Caco-2 (cell line): ENCODE results near the gene TINAG. TPM values are rescaled to one million over a fixed set of nuclear protein-coding genes. Genes with fewer than 3 reads are reported as not detected.

Source experiments
- BruUV-seq: library from RNA; stranded (reverse); fragments of 400-500 nt; replicated peaks from 2 replicates; lab custom pipeline; 2021; lab: Mats Ljungman, UMichigan
- CTCF ChIA-PET: fragments of 300-600 bp; sonication (Branson Sonifier 250); formaldehyde crosslinking; loops from one replicate; lab custom pipeline; 2022; ENCODE audit warnings: antibody characterized with exemption; lab: Charles Lee
- POLR2A ChIA-PET: fragments of 300-600 bp; sonication (Branson Sonifier 250); formaldehyde crosslinking; loops from one replicate; lab custom pipeline; 2022; ENCODE audit warnings: antibody characterized with exemption; lab: Charles Lee
- DNase-seq, 2 experiments: peaks; one replicate each; pipeline versions ENCODE4 v3.0.0 to v3.0.0-alpha.2; 2020 to 2022
- H3K27me3 ChIP-seq: replicated peaks from 2 replicates; pipeline ENCODE4 v1.6.0; 2011; ENCODE audit warnings: low read length; ENCODE audit not compliant: control insufficient read depth, insufficient read depth
- H3K36me3 ChIP-seq: 2 replicates; pipeline ENCODE4 v1.5.1; 2011; ENCODE audit warnings: low read length; ENCODE audit not compliant: control insufficient read depth, insufficient read depth
- H3K4me1 ChIP-seq: fragments of 250-450 bp; sonication (Bioruptor Pico); 2 replicates; pipeline ENCODE4 v1.5.1; 2020; ENCODE audit warnings: mild to moderate bottlenecking
- H3K4me3 ChIP-seq: 2 replicates; pipeline ENCODE4 v1.5.1; 2011; ENCODE audit warnings: low read depth, mild to moderate bottlenecking, control low read depth, low read length
- H3K9me3 ChIP-seq: fragments of 250-450 bp; sonication (Bioruptor Pico); 2 replicates; pipeline ENCODE4 v1.5.1; 2020; ENCODE audit warnings: mild to moderate bottlenecking, moderate library complexity
- H3K27ac Mint-ChIP-seq: one replicate; pipeline ENCODE4 v1.8.0; 2022; ENCODE audit warnings: mixed read lengths; ENCODE audit not compliant: unreplicated experiment
- H3K27me3 Mint-ChIP-seq: one replicate; pipeline ENCODE4 v1.8.0; 2022; ENCODE audit warnings: mixed read lengths; ENCODE audit not compliant: insufficient read depth, unreplicated experiment
- H3K36me3 Mint-ChIP-seq: one replicate; pipeline ENCODE4 v1.8.0; 2022; ENCODE audit warnings: mild to moderate bottlenecking, mixed read lengths; ENCODE audit not compliant: insufficient read depth, unreplicated experiment
- H3K4me1 Mint-ChIP-seq: one replicate; pipeline ENCODE4 v1.8.0; 2022; ENCODE audit warnings: low read depth, mixed read lengths; ENCODE audit not compliant: unreplicated experiment
- H3K4me3 Mint-ChIP-seq: one replicate; pipeline ENCODE4 v1.8.0; 2022; ENCODE audit warnings: mild to moderate bottlenecking, moderate library complexity, mixed read lengths; ENCODE audit not compliant: unreplicated experiment
- H3K9me3 Mint-ChIP-seq: one replicate; pipeline ENCODE4 v1.8.0; 2022; ENCODE audit warnings: mixed read lengths; ENCODE audit not compliant: unreplicated experiment
- intact Hi-C: fragments of 100-400 bp; cut with micrococcal nuclease; formaldehyde crosslinking; loops from one replicate; pipeline ENCODE4 v1.10.0; 2022; ENCODE audit not compliant: unreplicated experiment
- total RNA-seq: library from RNA; stranded (reverse); gene quantifications from 2 replicates; pipeline ENCODE4 v1.2.3, GENCODE V29; 2022
- TF ChIP-seq, protein P1 (sequence below), 2 experiments: fragments of 200-600 bp in 1 of 2; IDR thresholded peaks; 1 replicate in 1 of 2; 2 replicates in 1 of 2; pipeline versions ENCODE4 v1.5.1 to v1.8.0; 2011 to 2022; ENCODE audit warnings: antibody characterized with exemption in 1 of 2, control low read depth in 1 of 2, inconsistent platforms in 1 of 2, low read depth in 1 of 2, low read length in 1 of 2, mild to moderate bottlenecking in 1 of 2, moderate library complexity in 1 of 2; ENCODE audit not compliant: insufficient read depth in 1 of 2, severe bottlenecking in 1 of 2, unreplicated experiment in 1 of 2

The TINAG gene
- total RNA-seq, 1 experiment from 2014 or later: not detected

GRCh38 chr6:54282186-54282585 lies 26.1 kb upstream of the TINAG start:
- DNase-seq: no peak
- BruUV-seq: no TSS peak
- Mint-ChIP-seq H3K27ac (no peak overlapping the region), H3K36me3 (no peaks in the 10 kb centered on the region), H3K9me3 (no peaks in the 10 kb centered on the region), H3K27me3 (peaks cover 3% of the 10 kb centered on the region), H3K4me1 (no peaks in the 10 kb centered on the region), H3K4me3 (no peak overlapping the region)
- no peak overlapping the region for H3K4me3 ChIP-seq
- TF ChIP-seq, protein P1, sequence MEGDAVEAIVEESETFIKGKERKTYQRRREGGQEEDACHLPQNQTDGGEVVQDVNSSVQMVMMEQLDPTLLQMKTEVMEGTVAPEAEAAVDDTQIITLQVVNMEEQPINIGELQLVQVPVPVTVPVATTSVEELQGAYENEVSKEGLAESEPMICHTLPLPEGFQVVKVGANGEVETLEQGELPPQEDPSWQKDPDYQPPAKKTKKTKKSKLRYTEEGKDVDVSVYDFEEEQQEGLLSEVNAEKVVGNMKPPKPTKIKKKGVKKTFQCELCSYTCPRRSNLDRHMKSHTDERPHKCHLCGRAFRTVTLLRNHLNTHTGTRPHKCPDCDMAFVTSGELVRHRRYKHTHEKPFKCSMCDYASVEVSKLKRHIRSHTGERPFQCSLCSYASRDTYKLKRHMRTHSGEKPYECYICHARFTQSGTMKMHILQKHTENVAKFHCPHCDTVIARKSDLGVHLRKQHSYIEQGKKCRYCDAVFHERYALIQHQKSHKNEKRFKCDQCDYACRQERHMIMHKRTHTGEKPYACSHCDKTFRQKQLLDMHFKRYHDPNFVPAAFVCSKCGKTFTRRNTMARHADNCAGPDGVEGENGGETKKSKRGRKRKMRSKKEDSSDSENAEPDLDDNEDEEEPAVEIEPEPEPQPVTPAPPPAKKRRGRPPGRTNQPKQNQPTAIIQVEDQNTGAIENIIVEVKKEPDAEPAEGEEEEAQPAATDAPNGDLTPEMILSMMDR (IDR thresholded peaks at IDR 0.05; ENCODE audit: insufficient read depth in 1 of 2, low read depth in 1 of 2, low read length in 1 of 2, severe bottlenecking in 1 of 2, unreplicated experiment in 1 of 2): no peak
- H3K9me3 ChIP-seq: no peaks in the 10 kb centered on the region
- ChIA-PET POLR2A (no interaction called here), CTCF (no interaction called here)
- no peaks in the 10 kb centered on the region for H3K27me3 ChIP-seq
- intact Hi-C loops: no loop called here
- no peaks in the 10 kb centered on the region for H3K36me3 ChIP-seq
- H3K4me1 ChIP-seq: no peaks in the 10 kb centered on the region

DNA sequence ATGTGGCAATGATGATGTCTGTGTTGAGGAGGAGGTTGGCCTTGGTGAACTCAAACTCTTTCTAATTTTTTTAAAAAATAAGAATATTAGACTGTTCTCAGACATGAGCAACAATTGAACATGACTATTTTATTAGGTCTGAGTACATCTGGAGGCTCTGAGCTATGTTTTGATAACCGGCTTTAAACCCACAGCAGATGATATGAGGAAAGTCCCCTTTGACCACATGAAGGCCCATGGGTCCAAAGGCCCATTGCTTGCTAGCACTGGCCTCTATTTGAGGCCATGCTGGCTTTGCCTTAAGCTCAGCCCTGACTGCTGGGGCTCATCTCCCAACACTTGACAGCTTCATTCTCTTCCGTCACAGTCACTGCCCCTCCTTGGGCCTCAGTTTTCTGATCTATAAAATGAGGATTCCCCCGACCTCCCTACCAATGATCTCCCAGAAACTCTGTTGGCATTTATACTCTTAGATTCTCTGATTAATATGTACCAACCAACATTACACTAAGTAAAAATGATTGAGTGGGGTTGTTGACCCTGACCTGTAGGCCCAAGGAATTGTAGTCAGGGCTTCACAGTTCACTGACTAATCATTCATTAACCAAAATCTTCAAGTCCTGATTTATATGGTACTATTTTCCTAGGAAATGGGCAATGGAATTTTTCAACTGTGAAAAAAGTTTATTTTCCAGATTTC lies 23.9 kb upstream of the TINAG start:
- H3K27me3 ChIP-seq: no peaks in the 10 kb centered on the region
- TF ChIP-seq, protein P1 (IDR thresholded peaks at IDR 0.05; ENCODE audit: insufficient read depth in 1 of 2, low read depth in 1 of 2, low read length in 1 of 2, severe bottlenecking in 1 of 2, unreplicated experiment in 1 of 2): no peak
- Mint-ChIP-seq H3K4me1 (no peaks in the 10 kb centered on the region), H3K9me3 (no peaks in the 10 kb centered on the region), H3K27ac (no peak overlapping the region), H3K36me3 (no peaks in the 10 kb centered on the region), H3K27me3 (no peaks in the 10 kb centered on the region), H3K4me3 (no peak overlapping the region)
- no peak overlapping the region for H3K4me3 ChIP-seq
- intact Hi-C loops: no loop called here
- no TSS peak for BruUV-seq
- H3K9me3 ChIP-seq: no peaks in the 10 kb centered on the region
- no peaks in the 10 kb centered on the region for H3K36me3 ChIP-seq
- ChIA-PET POLR2A (no interaction called here), CTCF (no interaction called here)
- DNase-seq: no peak
- no peaks in the 10 kb centered on the region for H3K4me1 ChIP-seq

GRCh38 chr6:54285595-54285994 lies 22.6 kb upstream of the TINAG start:
- Histone ChIP-seq H3K4me1 (no peaks in the 10 kb centered on the region), H3K9me3 (no peaks in the 10 kb centered on the region), H3K36me3 (no peaks in the 10 kb centered on the region), H3K27me3 (no peaks in the 10 kb centered on the region), H3K4me3 (no peak overlapping the region)
- no peak for DNase-seq
- ChIA-PET CTCF (no interaction called here), POLR2A (no interaction called here)
- Mint-ChIP-seq H3K4me3 (no peak overlapping the region), H3K4me1 (no peaks in the 10 kb centered on the region), H3K36me3 (no peaks in the 10 kb centered on the region), H3K27me3 (no peaks in the 10 kb centered on the region), H3K27ac (no peak overlapping the region), H3K9me3 (no peaks in the 10 kb centered on the region)
- TF ChIP-seq, protein P1 (IDR thresholded peaks at IDR 0.05; ENCODE audit: insufficient read depth in 1 of 2, low read depth in 1 of 2, low read length in 1 of 2, severe bottlenecking in 1 of 2, unreplicated experiment in 1 of 2): no peak
- no TSS peak for BruUV-seq
- intact Hi-C loops: no loop called here
